Activated gamma-delta T cell (primary cell): ENCODE results near the gene PLXNA4.

Experiments
- DNase-seq: peaks from one replicate; lab custom pipeline; 2025; lab: John Stamatoyannopoulos, UW

Gene PLXNA4

GRCh38 chr7:132083537-132084123 is 492.6 kb downstream of the PLXNA4 start:
- no peak for DNase-seq

- no peak for DNase-seq
Measured at GRCh38 chr7:132083126-132083525, 493.1 kb downstream of the PLXNA4 start.

- DNase-seq: no peak
Measured at GRCh38 chr7:132082394-132082793, 493.9 kb downstream of the PLXNA4 start.

- no peak for DNase-seq
Measured at GRCh38 chr7:132081686-132082085, 494.6 kb downstream of the PLXNA4 start.

GRCh38 chr7:132080967-132081668 is 495.2 kb downstream of the PLXNA4 start:
- DNase-seq: no peak

- no peak for DNase-seq
Measured at GRCh38 chr7:132080467-132080866, 495.8 kb downstream of the PLXNA4 start.

- no peak for DNase-seq
Measured at GRCh38 chr7:132078891-132079735, 497.2 kb downstream of the PLXNA4 start.

GRCh38 chr7:132077971-132078685 is 498.1 kb downstream of the PLXNA4 start:
- DNase-seq: no peak

GRCh38 chr7:132076301-132077035 is 499.8 kb downstream of the PLXNA4 start:
- no peak for DNase-seq

- DNase-seq: no peak
Measured at GRCh38 chr7:132075515-132075914, 500.8 kb downstream of the PLXNA4 start.

GRCh38 chr7:132073920-132074589 is 502.2 kb downstream of the PLXNA4 start:
- no peak for DNase-seq
